HEK293T (cell line): Measurements from ENCODE around the gene NDFIP1.

Experiments
- ARNT ChIP-seq: fragments of 450-650 bp; IDR thresholded peaks from 2 replicates; pipeline ENCODE4 v1.6.1; 2017; ENCODE audit warnings: mild to moderate bottlenecking
- BHLHE40 ChIP-seq: fragments of 450-650 bp; IDR thresholded peaks from 2 replicates; pipeline ENCODE4 v1.6.1; 2016; ENCODE audit warnings: mild to moderate bottlenecking, moderate library complexity, borderline replicate concordance
- CTBP1 ChIP-seq: fragments of 450-650 bp; IDR thresholded peaks from 2 replicates; pipeline ENCODE4 v1.6.1; 2016; ENCODE audit warnings: borderline replicate concordance
- ELF4 ChIP-seq: fragments of 450-650 bp; IDR thresholded peaks from 2 replicates; pipeline ENCODE4 v1.6.1; 2017; ENCODE audit warnings: antibody characterized with exemption
- FOXK2 ChIP-seq: fragments of 450-650 bp; IDR thresholded peaks from 2 replicates; pipeline ENCODE4 v1.6.1; 2016; ENCODE audit warnings: mild to moderate bottlenecking
- HDGF ChIP-seq: fragments of 450-650 bp; IDR thresholded peaks from 2 replicates; pipeline ENCODE4 v1.6.1; 2017; ENCODE audit warnings: antibody characterized with exemption, borderline replicate concordance
- L3MBTL2 ChIP-seq: fragments of 450-650 bp; conservative IDR thresholded peaks from 2 replicates; pipeline ENCODE4 v1.6.1; 2016; ENCODE audit warnings: mild to moderate bottlenecking
- LEF1 ChIP-seq: fragments of 450-650 bp; IDR thresholded peaks from 2 replicates; pipeline ENCODE4 v1.6.1; 2017; ENCODE audit warnings: mild to moderate bottlenecking, borderline replicate concordance
- NFRKB ChIP-seq: fragments of 450-650 bp; IDR thresholded peaks from 2 replicates; pipeline ENCODE4 v1.6.1; 2016; ENCODE audit warnings: mild to moderate bottlenecking, moderate library complexity
- SP1 ChIP-seq: fragments of 450-650 bp; IDR thresholded peaks from 2 replicates; pipeline ENCODE4 v1.6.1; 2017
- TARDBP ChIP-seq: fragments of 450-650 bp; IDR thresholded peaks from 2 replicates; pipeline ENCODE4 v1.6.1; 2016
- TF ChIP-seq, protein P1 (sequence below): fragments of 450-650 bp; IDR thresholded peaks from 2 replicates; pipeline ENCODE4 v1.6.1; 2016

GRCh38 chr5:142106061-142106460 lies 2.5 kb upstream of the NDFIP1 start:
- TF ChIP-seq ELF4 (no peak), FOXK2 (no peak), LEF1 (no peak), TARDBP (no peak), NFRKB (no peak), L3MBTL2 (no peak), SP1 (no peak), ARNT (no peak), BHLHE40 (no peak), CTBP1 (no peak), HDGF (no peak)
- TF ChIP-seq, protein P1, sequence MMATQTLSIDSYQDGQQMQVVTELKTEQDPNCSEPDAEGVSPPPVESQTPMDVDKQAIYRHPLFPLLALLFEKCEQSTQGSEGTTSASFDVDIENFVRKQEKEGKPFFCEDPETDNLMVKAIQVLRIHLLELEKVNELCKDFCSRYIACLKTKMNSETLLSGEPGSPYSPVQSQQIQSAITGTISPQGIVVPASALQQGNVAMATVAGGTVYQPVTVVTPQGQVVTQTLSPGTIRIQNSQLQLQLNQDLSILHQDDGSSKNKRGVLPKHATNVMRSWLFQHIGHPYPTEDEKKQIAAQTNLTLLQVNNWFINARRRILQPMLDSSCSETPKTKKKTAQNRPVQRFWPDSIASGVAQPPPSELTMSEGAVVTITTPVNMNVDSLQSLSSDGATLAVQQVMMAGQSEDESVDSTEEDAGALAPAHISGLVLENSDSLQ, result no peak
